ENCODE results near the gene CD59.

- TF ChIP-seq HSF4 (CRISPR knock-in tag; IDR thresholded peaks at IDR 0.05; ENCODE audit: borderline replicate concordance) (no peak), ASH1L (IDR thresholded peaks at IDR 0.05; ENCODE audit: borderline replicate concordance, low read depth, partially characterized antibody) (no peak), PHF21A (IDR thresholded peaks at IDR 0.05; ENCODE audit: borderline replicate concordance, low read depth) (no peak), ZNF766 (CRISPR knock-in tag; conservative IDR thresholded peaks at IDR 0.05) (no peak), SP1 (CRISPR knock-in tag; IDR thresholded peaks at IDR 0.05) (no peak)
Measured at GRCh38 chr11:33767624-33768023, 31.4 kb upstream of the CD59 start.

All from K562 (cell line).